IMR-90 (cell line): Measurements from ENCODE around the gene F10. TPM values are rescaled to one million over a fixed set of nuclear protein-coding genes. Genes with fewer than 3 reads are reported as not detected.

Experiments
- ATAC-seq: fragments of 200-7000 bp; cut with Tn5 transposase; 2 replicates; pipeline ENCODE4 v1.9.1; 2020; ENCODE audit warnings: low read depth, mild to moderate bottlenecking, moderate library complexity
- BruUV-seq: library from RNA; stranded (reverse); fragments of 400-500 nt; replicated peaks from 2 replicates; lab custom pipeline; 2021; lab: Mats Ljungman, UMichigan
- CTCF ChIA-PET: fragments of 300-600 bp; formaldehyde crosslinking; extraction: SDS; loops from one replicate; lab custom pipeline; 2021; ENCODE audit warnings: antibody characterized with exemption; lab: Yijun Ruan, JAX
- POLR2A ChIA-PET: fragments of 300-600 bp; sonication (Branson Sonifier 250); formaldehyde crosslinking; loops from one replicate; lab custom pipeline; 2022; ENCODE audit warnings: antibody characterized with exemption; ENCODE audit not compliant: unreplicated experiment; lab: Charles Lee
- DNase-seq: peaks from one replicate; pipeline ENCODE4 v3.0.0; 2013
- H2AFZ ChIP-seq: replicated peaks from 2 replicates; pipeline ENCODE3; 2013; ENCODE audit warnings: low read length, mild to moderate bottlenecking; ENCODE audit not compliant: poor library complexity
- H2AK5ac ChIP-seq: 2 replicates; pipeline ENCODE4 v1.6.1; 2013; ENCODE audit warnings: low read depth, low read length, inconsistent platforms
- H2AK9ac ChIP-seq: replicated peaks from 2 replicates; pipeline ENCODE3; 2013; ENCODE audit warnings: mild to moderate bottlenecking, low read depth, low read length, moderate library complexity; ENCODE audit not compliant: poor library complexity
- H2BK120ac ChIP-seq: 2 replicates; pipeline ENCODE4 v1.6.1; 2013; ENCODE audit warnings: low read depth, low read length, inconsistent platforms
- H2BK15ac ChIP-seq: 3 replicates; pipeline ENCODE4 v1.6.1; 2013; ENCODE audit warnings: low read depth, low read length, inconsistent platforms
- H2BK20ac ChIP-seq: 2 replicates; pipeline ENCODE4 v1.6.1; 2013; ENCODE audit warnings: low read depth, mild to moderate bottlenecking, inconsistent platforms, low read length, moderate library complexity
- H2BK5ac ChIP-seq: 2 replicates; pipeline ENCODE4 v1.6.1; 2013; ENCODE audit warnings: mild to moderate bottlenecking, low read depth, low read length, inconsistent platforms; ENCODE audit not compliant: poor library complexity, severe bottlenecking
- H3K14ac ChIP-seq: replicated peaks from 2 replicates; pipeline ENCODE4 v1.6.1; 2013; ENCODE audit warnings: low read depth, low read length, inconsistent platforms
- H3K18ac ChIP-seq: 2 replicates; pipeline ENCODE4 v1.6.1; 2013; ENCODE audit warnings: low read depth, low read length, control low read depth
- H3K23ac ChIP-seq: 2 replicates; pipeline ENCODE4 v1.6.1; 2013; ENCODE audit warnings: low read depth, low read length, inconsistent platforms
- H3K27ac ChIP-seq: 2 replicates; pipeline ENCODE4 v1.5.1; 2013; ENCODE audit warnings: mild to moderate bottlenecking, control low read depth, low read length; ENCODE audit not compliant: insufficient read depth
- H3K27me3 ChIP-seq: 2 replicates; pipeline ENCODE4 v1.6.1; 2013; ENCODE audit warnings: low read length; ENCODE audit not compliant: control insufficient read depth, insufficient read depth
- H3K36me3 ChIP-seq: 2 replicates; pipeline ENCODE4 v1.6.1; 2013; ENCODE audit warnings: low read length, mixed read lengths; ENCODE audit not compliant: control insufficient read depth, insufficient read depth
- H3K4ac ChIP-seq: 2 replicates; pipeline ENCODE4 v1.6.1; 2013; ENCODE audit warnings: low read depth, low read length, inconsistent platforms
- H3K4me1 ChIP-seq: 2 replicates; pipeline ENCODE4 v1.6.1; 2013; ENCODE audit warnings: low read length, mixed read lengths; ENCODE audit not compliant: control insufficient read depth, insufficient read depth
- H3K4me2 ChIP-seq: 2 replicates; pipeline ENCODE4 v1.6.1; 2013; ENCODE audit warnings: low read depth, mild to moderate bottlenecking, control low read depth, low read length, moderate library complexity
- H3K4me3 ChIP-seq: 2 replicates; pipeline ENCODE4 v1.5.1; 2013; ENCODE audit warnings: low read depth, mild to moderate bottlenecking, control low read depth, low read length, moderate library complexity; ENCODE audit not compliant: insufficient read depth
- H3K56ac ChIP-seq: 2 replicates; pipeline ENCODE4 v1.6.1; 2013; ENCODE audit warnings: low read length, inconsistent platforms; ENCODE audit not compliant: insufficient read depth; ENCODE audit errors: extremely low read depth
- H3K79me1 ChIP-seq, 2 experiments: 2 replicates each; pipeline ENCODE4 v1.6.1; 2013; ENCODE audit warnings: low read length in 2 of 2, inconsistent platforms in 1 of 2, low read depth in 1 of 2
- H3K9ac ChIP-seq: 2 replicates; pipeline ENCODE4 v1.6.1; 2013; ENCODE audit warnings: low read depth, low read length, control low read depth
- H3K9me1 ChIP-seq: 2 replicates; pipeline ENCODE4 v1.6.1; 2013; ENCODE audit warnings: low read length, inconsistent platforms; ENCODE audit not compliant: insufficient read depth
- H3K9me3 ChIP-seq: 2 replicates; pipeline ENCODE4 v1.6.1; 2013; ENCODE audit warnings: low read length; ENCODE audit not compliant: control insufficient read depth, insufficient read depth
- H4K20me1 ChIP-seq: 2 replicates; pipeline ENCODE4 v1.6.1; 2013; ENCODE audit warnings: low read length, inconsistent platforms; ENCODE audit not compliant: insufficient read depth
- H4K5ac ChIP-seq: 2 replicates; pipeline ENCODE4 v1.6.1; 2013; ENCODE audit warnings: mild to moderate bottlenecking, low read depth, low read length, control low read depth
- H4K8ac ChIP-seq, 2 experiments: 2 replicates each; pipeline ENCODE4 v1.6.1; 2013; ENCODE audit warnings: low read depth in 2 of 2, low read length in 2 of 2, control low read depth in 1 of 2, inconsistent platforms in 1 of 2
- H4K91ac ChIP-seq: 2 replicates; pipeline ENCODE4 v1.6.1; 2013; ENCODE audit warnings: low read depth, low read length, inconsistent platforms; ENCODE audit not compliant: insufficient read depth
- FOS ChIP-seq: fragments of 150-350 bp; IDR thresholded peaks from 2 replicates; pipeline ENCODE4 v1.6.1; 2016; ENCODE audit warnings: low read depth, low read length
- MXI1 ChIP-seq: IDR thresholded peaks from 2 replicates; pipeline ENCODE4 v1.6.1; 2012; ENCODE audit warnings: low read depth, mild to moderate bottlenecking, low read length, moderate library complexity, borderline replicate concordance
- RAD21 ChIP-seq: IDR thresholded peaks from 2 replicates; pipeline ENCODE4 v1.6.1; 2012; ENCODE audit warnings: low read length, improper control_type of control experiment
- RCOR1 ChIP-seq: IDR thresholded peaks from 2 replicates; pipeline ENCODE4 v1.6.1; 2012; ENCODE audit warnings: mild to moderate bottlenecking, low read length, improper control_type of control experiment; ENCODE audit not compliant: insufficient replicate concordance
- RFX5 ChIP-seq: IDR thresholded peaks from 2 replicates; pipeline ENCODE4 v1.8.0; 2012; ENCODE audit warnings: low read depth, mild to moderate bottlenecking, low read length, moderate library complexity
- SMC3 ChIP-seq: fragments of 150-350 bp; IDR thresholded peaks from 2 replicates; pipeline ENCODE4 v1.6.1; 2016; ENCODE audit warnings: low read depth, mild to moderate bottlenecking, antibody characterized with exemption, low read length, moderate library complexity
- WGBS, 2 experiments: methylation state at CpG; one replicate each; pipeline versions ENCODE4 v1.1.5 to v1.1.7; 2013; ENCODE audit warnings: missing lambda C conversion rate in 2 of 2; ENCODE audit not compliant: insufficient read length in 1 of 2; ENCODE audit errors: extremely low coverage in 2 of 2; 5-methylcytosine and 5-hydroxymethylcytosine counted together
- dilution Hi-C: fragments of 300-500 bp; cut with HindIII; formaldehyde crosslinking; loops from one replicate; pipeline ENCODE4 v1.14.3; 2018; ENCODE audit warnings: low sequenced_read_pairs; ENCODE audit not compliant: unreplicated experiment
- in situ Hi-C: fragments of 300-500 bp; cut with MboI; formaldehyde crosslinking; loops from 3 replicates; pipeline ENCODE4 v1.14.3; 2019; ENCODE audit warnings: low sequenced_read_pairs, inconsistent platforms, mixed read lengths
- intact Hi-C: fragments of 100-400 bp; cut with micrococcal nuclease; formaldehyde crosslinking; loops from 2 replicates; pipeline ENCODE4 v1.10.0; 2022
- polyA plus RNA-seq, 3 experiments: library from polyadenylated mRNA; depleted of rRNA; stranded (reverse); fragments of >200 nt; gene quantifications; 2 replicates each; pipeline ENCODE4 v1.2.3, GENCODE V29; 2012; ENCODE audit warnings: low replicate concordance in 1 of 3
- total RNA-seq: library from RNA; depleted of rRNA; stranded (reverse); fragments of >200 nt; gene quantifications from 2 replicates; pipeline ENCODE4 v1.2.3, GENCODE V29; 2012

F10 gene
- total and polyA plus RNA-seq, 2 of the 4 experiments (the other 2 are of a cell fraction): 9.1 to 19.5 TPM

- in situ Hi-C loops: no loop called here
- BruUV-seq: no TSS peak
- no peaks in the 10 kb centered on the region for H3K36me3 ChIP-seq
- H3K79me1 ChIP-seq: no peaks in the 10 kb centered on the region
- POLR2A ChIA-PET: no interaction called here
- H3K4ac ChIP-seq: no peak overlapping the region
- no peak overlapping the region for H3K56ac ChIP-seq
- no peaks in the 10 kb centered on the region for H3K9me3 ChIP-seq
- H3K9me1 ChIP-seq: no peaks in the 10 kb centered on the region
- no peak overlapping the region for H3K18ac ChIP-seq
- H3K27me3 ChIP-seq: peaks cover 57% of the 10 kb centered on the region
- intact Hi-C loops: no loop called here
- no peak for ATAC-seq
- no peak overlapping the region for H3K27ac ChIP-seq
- H4K5ac ChIP-seq: no peak overlapping the region
- no peak overlapping the region for H3K4me2 ChIP-seq
- H2BK15ac ChIP-seq: no peak overlapping the region
- no peak overlapping the region for H2BK20ac ChIP-seq
- no peak overlapping the region for H2AK9ac ChIP-seq
- no peak overlapping the region for H2AK5ac ChIP-seq
- H3K9ac ChIP-seq: no peak overlapping the region
- TF ChIP-seq FOS: no peak
- TF ChIP-seq SMC3: no peak
- no peak for TF ChIP-seq RAD21
- no peak for TF ChIP-seq RFX5
- no peak for TF ChIP-seq RCOR1
- no peak for TF ChIP-seq MXI1
- no peak for DNase-seq
- WGBS, 2 experiments: 88% methylated on average over 10 of the region's 24 CpGs; no CpG with 5 or more reads in 1 of the 2 experiments
- no peak overlapping the region for H2BK5ac ChIP-seq
- no peak overlapping the region for H3K14ac ChIP-seq
- H3K4me1 ChIP-seq: no peaks in the 10 kb centered on the region
- no peak overlapping the region for H4K8ac ChIP-seq
- no peak overlapping the region for H3K4me3 ChIP-seq
- H3K23ac ChIP-seq: no peak overlapping the region
- no peaks in the 10 kb centered on the region for H4K20me1 ChIP-seq
- H2BK120ac ChIP-seq: no peak overlapping the region
- dilution Hi-C loops: no loop called here
- no peak overlapping the region for H4K91ac ChIP-seq
- H2AFZ ChIP-seq: no peak overlapping the region
- CTCF ChIA-PET: no interaction called here
Observed at GRCh38 chr13:113090806-113091205, 31.8 kb upstream of the F10 start.
